A673 (cell line): ENCODE measurements around the gene ZNF268. TPM values are rescaled to one million over a fixed set of nuclear protein-coding genes. Genes with fewer than 3 reads are reported as not detected.

ENCODE experiments used
- BruUV-seq: library from RNA; stranded (reverse); fragments of 400-500 nt; replicated peaks from 2 replicates; lab custom pipeline; 2021; lab: Mats Ljungman, UMichigan
- CTCF ChIA-PET: fragments of 300-600 bp; sonication (Branson Sonifier 250); formaldehyde crosslinking; loops from one replicate; lab custom pipeline; 2022; ENCODE audit warnings: antibody characterized with exemption; lab: Charles Lee
- POLR2A ChIA-PET: fragments of 300-600 bp; sonication (Branson Sonifier 250); formaldehyde crosslinking; loops from one replicate; lab custom pipeline; 2022; ENCODE audit warnings: antibody characterized with exemption; ENCODE audit not compliant: low non-redundant PET; lab: Charles Lee
- DNase-seq: peaks from one replicate; pipeline ENCODE4 v3.0.0-alpha.2; 2015; ENCODE audit warnings: low spot score
- H3K27ac ChIP-seq: fragments of 200-600 bp; sonication (generic); 2 replicates; pipeline ENCODE4 v1.5.1; 2016; ENCODE audit warnings: mixed run types, low read depth, mild to moderate bottlenecking, mixed read lengths, antibody characterized with exemption, low read length; ENCODE audit not compliant: poor library complexity, severe bottlenecking
- H3K27me3 ChIP-seq: fragments of 200-600 bp; sonication (generic); replicated peaks from 2 replicates; pipeline ENCODE4 v1.6.1; 2017; ENCODE audit warnings: mixed run types, low read depth, mild to moderate bottlenecking, mixed read lengths, antibody characterized with exemption, low read length; ENCODE audit not compliant: insufficient read depth, poor library complexity
- H3K36me3 ChIP-seq: fragments of 200-600 bp; sonication (generic); 2 replicates; pipeline ENCODE4 v1.6.1; 2016; ENCODE audit warnings: mixed run types, mild to moderate bottlenecking, mixed read lengths, antibody characterized with exemption, low read length; ENCODE audit not compliant: insufficient read depth, poor library complexity, severe bottlenecking
- H3K4me1 ChIP-seq: fragments of 200-600 bp; sonication (generic); 2 replicates; pipeline ENCODE4 v1.6.1; 2017; ENCODE audit warnings: mixed run types, mild to moderate bottlenecking, mixed read lengths, antibody characterized with exemption, low read length; ENCODE audit not compliant: insufficient read depth, poor library complexity, severe bottlenecking
- H3K4me3 ChIP-seq: fragments of 200-600 bp; sonication (generic); 2 replicates; pipeline ENCODE4 v1.5.1; 2016; ENCODE audit warnings: low read depth, mixed run types, mild to moderate bottlenecking, mixed read lengths, low read length; ENCODE audit not compliant: poor library complexity, severe bottlenecking
- H3K9me3 ChIP-seq: fragments of 200-600 bp; sonication (generic); 2 replicates; pipeline ENCODE4 v1.6.1; 2016; ENCODE audit warnings: mixed run types, low read depth, mild to moderate bottlenecking, mixed read lengths, antibody characterized with exemption, low read length; ENCODE audit not compliant: poor library complexity, severe bottlenecking
- CTCF ChIP-seq: fragments of 300-800, 200-600 bp; sonication (generic); conservative IDR thresholded peaks from 2 replicates; pipeline ENCODE4 v1.5.1; 2017; ENCODE audit warnings: low read depth, mild to moderate bottlenecking, antibody characterized with exemption, low read length, moderate library complexity, mixed read lengths
- EZH2 ChIP-seq: fragments of 200-600 bp; sonication (generic); IDR thresholded peaks from 2 replicates; pipeline ENCODE4 v1.6.1; 2017; ENCODE audit warnings: borderline replicate concordance, low read depth, mild to moderate bottlenecking, mixed read lengths, antibody characterized with exemption, low read length; ENCODE audit not compliant: poor library complexity, severe bottlenecking
- intact Hi-C: fragments of 100-400 bp; cut with micrococcal nuclease; formaldehyde crosslinking; loops from one replicate; pipeline ENCODE4 v1.10.0; 2022; ENCODE audit not compliant: unreplicated experiment
- total RNA-seq: library from RNA; stranded (reverse); gene quantifications from 2 replicates; pipeline ENCODE4 v1.2.3, GENCODE V29; 2021

The ZNF268 gene
- total RNA-seq, 1 experiment from 2014 or later: 20.6 TPM

- DNase-seq: no peak
- ChIA-PET POLR2A (no interaction called here), CTCF (no interaction called here)
- H3K27ac ChIP-seq: no peak overlapping the region
- intact Hi-C loops: no loop called here
- H3K9me3 ChIP-seq: peaks cover 38% of the 10 kb centered on the region
- H3K36me3 ChIP-seq: no peaks in the 10 kb centered on the region
- TF ChIP-seq CTCF (no peak), EZH2 (no peak)
- H3K4me3 ChIP-seq: no peak overlapping the region
- H3K4me1 ChIP-seq: no peaks in the 10 kb centered on the region
- H3K27me3 ChIP-seq: no peaks in the 10 kb centered on the region
- no TSS peak for BruUV-seq
Measured at GRCh38 chr12:133221241-133221640, 39.9 kb downstream of the ZNF268 start.

DNA sequence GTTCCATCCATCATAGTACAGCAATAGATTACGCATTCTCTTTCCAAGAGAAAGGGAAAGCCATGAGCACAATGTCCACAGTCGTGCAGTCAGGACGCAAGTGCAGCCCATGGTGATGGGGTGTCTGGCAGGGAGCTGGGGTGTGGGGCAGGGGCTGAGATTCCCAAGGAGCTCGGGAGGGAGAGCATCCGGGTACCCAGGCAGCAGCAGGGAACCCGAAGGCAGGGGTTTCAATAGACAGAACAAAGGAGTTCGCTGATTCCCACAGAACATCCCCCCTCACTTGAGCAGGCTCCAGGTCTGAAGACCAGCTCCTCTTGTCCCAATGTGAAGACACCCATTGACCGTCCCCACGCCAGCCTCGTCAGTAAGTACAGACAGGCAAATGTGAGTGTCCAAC, 40.9 kb downstream of the ZNF268 start:
- no peak overlapping the region for H3K4me3 ChIP-seq
- H3K27ac ChIP-seq: no peak overlapping the region
- TF ChIP-seq EZH2 (no peak), CTCF (no peak)
- intact Hi-C loops: no loop called here
- H3K4me1 ChIP-seq: no peaks in the 10 kb centered on the region
- no peaks in the 10 kb centered on the region for H3K27me3 ChIP-seq
- no peak for DNase-seq
- POLR2A ChIA-PET: no interaction called here
- no TSS peak for BruUV-seq
- H3K36me3 ChIP-seq: no peaks in the 10 kb centered on the region
- CTCF ChIA-PET: no interaction called here
- peaks cover 30% of the 10 kb centered on the region for H3K9me3 ChIP-seq

GRCh38 chr12:133225527-133225926, 44.2 kb downstream of the ZNF268 start:
- BruUV-seq: no TSS peak
- CTCF ChIA-PET: no interaction called here
- no peak overlapping the region for H3K4me3 ChIP-seq
- intact Hi-C loops: no loop called here
- DNase-seq: no peak
- H3K36me3 ChIP-seq: no peaks in the 10 kb centered on the region
- no peak for TF ChIP-seq CTCF
- no peak for TF ChIP-seq EZH2
- POLR2A ChIA-PET: no interaction called here
- H3K27ac ChIP-seq: no peak overlapping the region
- no peaks in the 10 kb centered on the region for H3K27me3 ChIP-seq
- H3K9me3 ChIP-seq: peaks cover 30% of the 10 kb centered on the region
- no peaks in the 10 kb centered on the region for H3K4me1 ChIP-seq
